Mesendoderm (in vitro differentiated cells): ENCODE data around the gene CIC. TPM values are rescaled to one million over a fixed set of nuclear protein-coding genes. Genes with fewer than 3 reads are reported as not detected.
A peak's percentile ranks its signal among the peaks of the same experiment; 100 is the strongest.

Experiments
- DNase-seq: peaks from one replicate; pipeline ENCODE4 v3.0.0; 2013
- H2AK5ac ChIP-seq: 2 replicates; pipeline ENCODE4 v1.6.1; 2013; ENCODE audit warnings: low read length, inconsistent platforms
- H2BK120ac ChIP-seq: 2 replicates; pipeline ENCODE4 v1.6.1; 2013; ENCODE audit warnings: low read depth, mild to moderate bottlenecking, low read length, moderate library complexity, mixed read lengths
- H2BK15ac ChIP-seq: replicated peaks from 2 replicates; pipeline ENCODE4 v1.6.1; 2013; ENCODE audit warnings: low read depth, mild to moderate bottlenecking, moderate library complexity
- H2BK5ac ChIP-seq: 2 replicates; pipeline ENCODE4 v1.6.1; 2013; ENCODE audit warnings: low read length, inconsistent platforms
- H3K18ac ChIP-seq: 2 replicates; pipeline ENCODE4 v1.6.1; 2013; ENCODE audit warnings: mild to moderate bottlenecking, low read length, mixed read lengths
- H3K23ac ChIP-seq: one replicate; pipeline ENCODE4 v1.6.1; 2013; ENCODE audit warnings: low read length
- H3K27ac ChIP-seq: 2 replicates; pipeline ENCODE4 v1.5.1; 2013; ENCODE audit warnings: low read depth, mild to moderate bottlenecking, inconsistent platforms, low read length, moderate library complexity
- H3K27me3 ChIP-seq: 2 replicates; pipeline ENCODE4 v1.6.1; 2013; ENCODE audit warnings: low read length, control low read depth, mild to moderate bottlenecking, inconsistent platforms; ENCODE audit not compliant: insufficient read depth, poor library complexity
- H3K36me3 ChIP-seq: 2 replicates; pipeline ENCODE4 v1.6.1; 2013; ENCODE audit warnings: low read length, inconsistent platforms; ENCODE audit not compliant: control insufficient read depth, insufficient read depth
- H3K4ac ChIP-seq: one replicate; pipeline ENCODE4 v1.6.1; 2013; ENCODE audit warnings: low read depth, mild to moderate bottlenecking, low read length, moderate library complexity
- H3K4me1 ChIP-seq: 2 replicates; pipeline ENCODE4 v1.6.1; 2013; ENCODE audit warnings: low read depth, low read length, inconsistent platforms; ENCODE audit not compliant: control insufficient read depth
- H3K4me2 ChIP-seq: 2 replicates; pipeline ENCODE4 v1.6.1; 2013; ENCODE audit warnings: low read length
- H3K4me3 ChIP-seq: 2 replicates; pipeline ENCODE4 v1.5.1; 2013; ENCODE audit warnings: mild to moderate bottlenecking, low read length
- H3K56ac ChIP-seq: one replicate; pipeline ENCODE4 v1.6.1; 2013; ENCODE audit warnings: low read length
- H3K79me1 ChIP-seq: 2 replicates; pipeline ENCODE4 v1.6.1; 2013; ENCODE audit warnings: low read length, inconsistent platforms
- H3K79me2 ChIP-seq: 2 replicates; pipeline ENCODE4 v1.6.1; 2013; ENCODE audit warnings: mild to moderate bottlenecking, low read length; ENCODE audit not compliant: control insufficient read depth, insufficient read depth
- H3K9ac ChIP-seq: 2 replicates; pipeline ENCODE4 v1.6.1; 2013; ENCODE audit warnings: low read length, inconsistent platforms
- H4K5ac ChIP-seq: one replicate; pipeline ENCODE4 v1.6.1; 2013; ENCODE audit warnings: low read length
- H4K8ac ChIP-seq: one replicate; pipeline ENCODE4 v1.6.1; 2013; ENCODE audit warnings: low read depth, mild to moderate bottlenecking, control low read depth, low read length, moderate library complexity
- WGBS: extraction: QIAGEN DNeasy Blood & Tissue Kit; methylation state at CpG from one replicate; pipeline ENCODE4 v1.1.7; 2013; ENCODE audit warnings: low lambda C conversion rate, missing lambda C conversion rate; ENCODE audit not compliant: insufficient coverage; ENCODE audit errors: extremely low coverage; 5-methylcytosine and 5-hydroxymethylcytosine counted together
- polyA plus RNA-seq, 2 experiments: library from polyadenylated mRNA; stranded (reverse); fragments of 200-250 nt; gene quantifications; one replicate each; pipeline ENCODE4 v1.2.3, GENCODE V29; 2013

CIC gene
- 21.7 TPM for polyA plus RNA-seq (2013, experiment 1 of 2)
- polyA plus RNA-seq (2013, experiment 2 of 2), result 22.2 TPM

DNA sequence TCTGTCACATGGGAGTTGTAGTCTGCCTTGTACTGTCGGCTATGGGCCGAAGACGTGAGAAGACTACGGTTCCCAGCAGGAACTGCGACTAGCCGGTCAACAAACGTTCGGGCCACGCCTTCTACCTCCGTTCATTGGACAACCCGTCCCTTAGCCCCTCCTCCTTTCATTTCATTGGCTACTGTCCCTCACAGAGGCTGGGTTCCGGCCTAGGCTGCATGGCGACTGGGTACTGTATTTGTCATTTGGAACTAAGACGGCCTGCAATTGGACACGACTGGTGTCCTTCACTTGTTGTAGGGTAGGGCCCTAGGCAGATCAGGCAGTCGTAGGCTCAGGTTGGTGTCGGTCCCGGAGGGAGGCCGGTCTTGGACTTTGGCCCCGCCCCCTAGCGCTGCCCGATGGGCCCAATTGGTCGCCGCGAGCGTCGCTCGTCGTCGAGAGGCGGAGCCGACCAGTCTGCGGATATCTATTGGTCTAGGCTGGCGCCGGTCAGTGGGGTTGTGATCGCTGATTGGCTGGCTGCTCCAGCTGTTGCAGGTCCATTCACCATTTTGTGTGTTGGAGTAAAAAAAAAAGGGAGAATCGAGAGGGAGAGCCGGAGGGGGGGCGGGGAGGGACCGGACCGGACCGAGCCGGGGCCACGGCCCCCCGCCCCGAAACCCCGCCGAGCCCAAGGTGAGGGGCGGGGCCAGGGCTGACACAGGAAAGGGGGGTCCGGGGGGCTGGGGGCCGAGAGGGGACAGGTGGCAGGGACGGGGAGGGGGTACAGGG is at the start of gene CIC:
CIC (plus strand) TSS at position 549 of the 774 bp plus-strand sequence. CDS start 2,532 bp downstream, outside the sequence.
- Histone ChIP-seq H3K4me1 (peaks cover 2% of the 10 kb centered on the region), H2BK5ac (peak within 1 kb of the TSS; percentile 65), H2BK15ac (no peak within 1 kb of the TSS), H4K8ac (no peak within 1 kb of the TSS), H3K79me1 (peaks cover 7% of the 10 kb centered on the region), H3K4ac (peak within 1 kb of the TSS; percentile 96), H3K4me2 (peak within 1 kb of the TSS; percentile 20), H3K79me2 (no peaks in the 10 kb centered on the region), H3K4me3 (peak within 1 kb of the TSS; percentile 71), H2BK120ac (no peak within 1 kb of the TSS), H3K27me3 (no peaks in the 10 kb centered on the region), H3K23ac (no peak within 1 kb of the TSS), H2AK5ac (no peak within 1 kb of the TSS), H4K5ac (no peak within 1 kb of the TSS), H3K56ac (peak within 1 kb of the TSS; percentile 94), H3K9ac (peak within 1 kb of the TSS; percentile 77), H3K36me3 (no peaks in the 10 kb centered on the region), H3K27ac (peak within 1 kb of the TSS; percentile 41), H3K18ac (peak within 1 kb of the TSS; percentile 75)
- DNase-seq, result peak; percentile 100
- WGBS, result no CpG with 5 or more reads among the region's 52 CpGs

DNA sequence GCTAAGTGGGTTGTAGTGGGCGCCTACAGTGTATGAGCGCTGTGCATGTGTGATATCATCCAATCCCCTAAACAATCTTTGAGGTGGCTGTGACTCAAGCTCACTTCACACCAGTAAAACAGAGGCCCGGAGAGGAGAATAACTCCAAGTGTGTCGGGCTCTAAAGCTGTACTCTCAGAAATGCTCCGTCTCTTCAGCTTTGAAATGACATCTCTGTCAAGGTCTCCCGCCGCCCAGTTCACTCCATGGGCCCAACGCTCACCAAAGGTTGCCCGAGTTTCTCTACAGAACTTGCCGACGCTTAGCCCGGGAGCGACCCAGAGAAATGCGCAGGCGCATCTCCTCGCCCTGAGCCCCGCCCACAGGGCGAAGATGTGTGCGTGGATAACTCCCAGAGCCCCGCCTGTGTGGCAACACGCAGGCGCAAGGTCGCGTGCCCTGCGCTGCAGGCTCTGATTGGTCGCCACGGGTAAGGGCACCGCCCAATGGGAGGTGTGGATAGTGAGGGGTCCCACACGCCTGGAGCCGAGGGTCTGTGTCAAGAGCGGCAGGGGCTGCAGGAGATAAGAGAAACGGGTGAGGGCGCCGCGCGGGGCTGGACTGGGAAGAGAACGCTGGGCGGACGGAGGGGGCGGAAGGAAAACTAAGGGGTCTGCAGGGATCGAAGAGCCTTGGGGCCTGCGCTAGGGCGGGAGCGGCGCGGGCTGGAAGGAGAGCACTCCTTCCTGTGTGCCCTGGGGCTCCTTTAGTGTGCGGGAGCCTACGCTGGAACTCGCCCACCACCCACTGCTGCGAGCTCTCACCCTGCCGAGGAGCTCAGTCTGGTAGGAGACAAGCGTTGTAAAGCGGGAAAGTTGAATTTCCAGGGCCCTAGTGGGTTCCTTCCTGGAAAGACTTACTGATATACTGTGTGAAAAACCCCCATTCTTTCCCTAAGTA is 49.0 kb upstream of the CIC start, which contains the start of gene ZNF526:
ZNF526 (plus strand) TSS at position 501 of the 939 bp plus-strand sequence. CDS start 4,092 bp downstream, outside the sequence.
- peaks cover 9% of the 10 kb centered on the region for H3K36me3 ChIP-seq
- H3K9ac ChIP-seq, result peak within 1 kb of the TSS; percentile 97
- H3K23ac ChIP-seq, result no peak within 1 kb of the TSS
- H3K79me1 ChIP-seq, result peaks cover 26% of the 10 kb centered on the region
- H3K79me2 ChIP-seq, result peaks cover 29% of the 10 kb centered on the region
- peak within 1 kb of the TSS; percentile 90 for H3K4me3 ChIP-seq
- H4K5ac ChIP-seq, result peak within 1 kb of the TSS; percentile 33
- H3K18ac ChIP-seq, result no peak within 1 kb of the TSS
- no peaks in the 10 kb centered on the region for H3K27me3 ChIP-seq
- peak; percentile 99 for DNase-seq
- peak within 1 kb of the TSS; percentile 95 for H3K56ac ChIP-seq
- peaks cover 2% of the 10 kb centered on the region for H3K4me1 ChIP-seq
- no CpG with 5 or more reads among the region's 53 CpGs for WGBS
- no peak within 1 kb of the TSS for H2BK15ac ChIP-seq
- peak within 1 kb of the TSS; percentile 92 for H2AK5ac ChIP-seq
- H4K8ac ChIP-seq, result no peak within 1 kb of the TSS
- H2BK5ac ChIP-seq, result peak within 1 kb of the TSS; percentile 51
- no peak within 1 kb of the TSS for H2BK120ac ChIP-seq
- peak within 1 kb of the TSS; percentile 79 for H3K27ac ChIP-seq
- peak within 1 kb of the TSS; percentile 67 for H3K4me2 ChIP-seq
- peak within 1 kb of the TSS; percentile 72 for H3K4ac ChIP-seq

DNA sequence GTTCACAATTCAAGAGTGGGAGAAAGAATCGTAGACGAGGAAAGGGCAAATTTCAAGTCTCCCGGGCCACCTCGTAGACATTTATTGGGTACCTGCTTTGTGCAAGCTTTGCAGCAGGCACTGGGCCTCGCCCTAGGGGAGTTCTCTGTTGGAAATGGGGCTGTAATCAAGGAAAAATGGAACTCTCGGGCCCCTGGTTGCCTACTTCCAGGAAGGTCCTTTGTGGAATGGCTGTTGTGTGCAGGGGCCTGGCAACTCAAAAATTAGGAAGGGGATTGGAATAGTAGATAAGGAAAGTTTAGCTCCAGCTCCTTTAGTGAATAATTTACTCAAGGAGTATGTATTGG is 48.3 kb upstream of the CIC start:
- no peak overlapping the region for H3K23ac ChIP-seq
- peaks cover 20% of the 10 kb centered on the region for H3K79me1 ChIP-seq
- no peak overlapping the region for H2BK120ac ChIP-seq
- no CpG with 5 or more reads among the region's 6 CpGs for WGBS
- H4K8ac ChIP-seq, result no peak overlapping the region
- H3K36me3 ChIP-seq, result peaks cover 11% of the 10 kb centered on the region
- DNase-seq, result no peak
- no peak overlapping the region for H3K4ac ChIP-seq
- no peak overlapping the region for H2BK5ac ChIP-seq
- H2BK15ac ChIP-seq, result no peak overlapping the region
- H3K9ac ChIP-seq, result peak overlapping the region; percentile 97
- H3K18ac ChIP-seq, result no peak overlapping the region
- peak overlapping the region; percentile 79 for H3K27ac ChIP-seq
- peaks cover 23% of the 10 kb centered on the region for H3K79me2 ChIP-seq
- no peak overlapping the region for H4K5ac ChIP-seq
- H2AK5ac ChIP-seq, result no peak overlapping the region
- no peaks in the 10 kb centered on the region for H3K27me3 ChIP-seq
- peaks cover 2% of the 10 kb centered on the region for H3K4me1 ChIP-seq
- peak overlapping the region; percentile 90 for H3K4me3 ChIP-seq
- H3K56ac ChIP-seq, result peak overlapping the region; percentile 95
- H3K4me2 ChIP-seq, result peak overlapping the region; percentile 56

DNA sequence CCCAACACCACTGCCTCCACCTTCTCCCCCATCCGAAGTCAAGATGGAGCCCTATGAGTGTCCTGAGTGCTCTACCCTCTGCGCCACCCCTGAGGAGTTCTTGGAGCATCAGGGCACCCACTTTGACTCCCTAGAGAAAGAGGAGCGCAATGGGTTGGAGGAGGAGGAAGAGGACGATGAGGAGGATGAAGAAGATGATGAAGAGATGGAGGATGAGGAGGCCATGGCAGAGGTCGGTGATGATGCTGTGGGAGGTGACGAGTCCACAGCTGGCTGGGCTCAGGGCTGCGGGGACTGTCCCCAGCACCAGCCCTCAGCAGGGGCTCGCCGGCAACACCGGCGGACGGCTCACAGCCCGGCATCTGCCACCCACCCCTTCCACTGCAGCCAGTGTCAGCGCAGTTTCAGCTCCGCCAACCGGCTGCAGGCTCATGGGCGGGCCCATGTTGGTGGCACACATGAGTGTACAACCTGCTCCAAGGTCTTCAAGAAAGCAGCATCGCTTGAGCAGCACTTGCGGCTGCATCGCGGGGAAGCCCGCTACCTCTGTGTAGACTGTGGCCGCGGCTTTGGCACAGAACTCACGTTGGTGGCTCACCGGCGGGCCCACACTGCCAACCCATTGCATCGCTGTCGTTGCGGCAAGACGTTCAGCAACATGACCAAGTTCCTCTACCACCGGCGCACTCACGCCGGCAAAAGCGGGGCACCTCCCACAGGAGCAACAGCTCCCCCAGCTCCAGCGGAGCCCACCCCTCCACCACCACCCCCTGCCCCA is 43.9 kb upstream of the CIC start:
- Histone ChIP-seq H2BK120ac (no peak overlapping the region), H3K36me3 (peaks cover 23% of the 10 kb centered on the region), H3K4me3 (no peak overlapping the region), H3K4ac (no peak overlapping the region), H3K79me2 (peaks cover 14% of the 10 kb centered on the region), H3K56ac (no peak overlapping the region), H3K79me1 (peaks cover 17% of the 10 kb centered on the region), H2BK15ac (no peak overlapping the region), H3K4me1 (no peaks in the 10 kb centered on the region), H3K18ac (no peak overlapping the region), H3K4me2 (no peak overlapping the region), H2BK5ac (no peak overlapping the region), H3K27me3 (no peaks in the 10 kb centered on the region), H4K8ac (no peak overlapping the region), H2AK5ac (no peak overlapping the region), H3K9ac (no peak overlapping the region), H3K23ac (no peak overlapping the region), H4K5ac (no peak overlapping the region), H3K27ac (no peak overlapping the region)
- no peak for DNase-seq
- 100% methylated on average over 2 of the region's 37 CpGs for WGBS

DNA sequence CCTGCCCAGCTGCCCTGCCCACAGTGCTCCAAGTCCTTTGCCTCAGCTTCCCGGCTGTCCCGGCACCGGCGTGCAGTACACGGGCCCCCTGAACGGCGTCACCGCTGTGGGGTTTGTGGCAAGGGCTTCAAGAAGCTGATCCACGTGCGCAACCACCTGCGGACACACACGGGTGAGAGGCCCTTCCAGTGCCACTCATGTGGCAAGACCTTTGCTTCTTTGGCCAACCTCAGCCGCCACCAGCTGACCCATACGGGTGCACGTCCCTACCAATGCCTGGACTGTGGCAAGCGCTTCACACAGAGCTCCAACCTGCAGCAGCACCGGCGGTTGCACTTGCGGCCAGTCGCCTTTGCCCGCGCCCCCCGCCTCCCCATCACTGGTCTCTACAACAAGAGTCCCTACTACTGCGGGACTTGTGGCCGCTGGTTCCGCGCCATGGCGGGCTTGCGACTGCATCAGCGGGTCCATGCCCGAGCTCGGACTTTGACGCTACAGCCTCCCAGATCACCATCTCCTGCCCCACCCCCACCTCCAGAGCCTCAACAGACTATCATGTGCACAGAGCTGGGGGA is 43.2 kb upstream of the CIC start:
- Histone ChIP-seq H2BK15ac (no peak overlapping the region), H4K8ac (no peak overlapping the region), H3K4me1 (no peaks in the 10 kb centered on the region), H3K56ac (no peak overlapping the region), H3K9ac (no peak overlapping the region), H3K79me2 (peaks cover 9% of the 10 kb centered on the region), H4K5ac (no peak overlapping the region), H2BK5ac (no peak overlapping the region), H2BK120ac (no peak overlapping the region), H3K4ac (no peak overlapping the region), H3K27ac (no peak overlapping the region), H3K79me1 (peaks cover 16% of the 10 kb centered on the region), H3K23ac (no peak overlapping the region), H3K27me3 (no peaks in the 10 kb centered on the region), H3K18ac (no peak overlapping the region), H3K4me2 (no peak overlapping the region), H3K36me3 (peaks cover 23% of the 10 kb centered on the region), H2AK5ac (no peak overlapping the region), H3K4me3 (no peak overlapping the region)
- no peak for DNase-seq
- WGBS, result no CpG with 5 or more reads among the region's 33 CpGs
